Measurements from ENCODE around the gene SLC29A1.
A peak's percentile ranks its signal among the peaks of the same experiment; 100 is the strongest.
"Not testable (repeated sequence)": the region's sequence is repeated elsewhere in the genome, so short reads cannot be mapped to it uniquely, and the experiment has no call there.

Gene SLC29A1

GRCh38 chr6:44196351-44196750 is 27.0 kb upstream of the SLC29A1 start:
- not testable (repeated sequence) for DNase-seq

- no peak for DNase-seq
These were observed 24.7 kb upstream of the SLC29A1 start for GRCh38 chr6:44198684-44199083.

GRCh38 chr6:44199883-44200282 is 23.5 kb upstream of the SLC29A1 start:
- no peak for DNase-seq

- no peak for DNase-seq
These were observed 22.2 kb upstream of the SLC29A1 start for GRCh38 chr6:44201200-44201599.

GRCh38 chr6:44201638-44202303 is 21.6 kb upstream of the SLC29A1 start:
- DNase-seq = no peak

GRCh38 chr6:44202332-44202971 is 20.9 kb upstream of the SLC29A1 start:
- DNase-seq = no peak

GRCh38 chr6:44202972-44203750 is 20.2 kb upstream of the SLC29A1 start:
- no peak for DNase-seq

GRCh38 chr6:44203955-44204354 is 19.4 kb upstream of the SLC29A1 start:
- no peak for DNase-seq

GRCh38 chr6:44207966-44208365 is 15.4 kb upstream of the SLC29A1 start:
- DNase-seq = no peak

GRCh38 chr6:44211284-44211683 is 12.1 kb upstream of the SLC29A1 start:
- DNase-seq = no peak

GRCh38 chr6:44214307-44214706 is 9.1 kb upstream of the SLC29A1 start:
- DNase-seq = no peak

GRCh38 chr6:44216677-44217331 is 6.6 kb upstream of the SLC29A1 start, which contains the start of gene MYMX:
Gene MYMX, plus strand, starts transcription at chr6:44216926. Its CDS starts 546 bp downstream, at chr6:44217472.
- no peak for DNase-seq

GRCh38 chr6:44217332-44218143 is 5.9 kb upstream of the SLC29A1 start:
- DNase-seq = no peak

- no peak for DNase-seq
These were observed 4.2 kb upstream of the SLC29A1 start for GRCh38 chr6:44219053-44219814.

- DNase-seq = no peak
These were observed 3.3 kb upstream of the SLC29A1 start for GRCh38 chr6:44219815-44220784.

- DNase-seq = no peak
These were observed 2.5 kb upstream of the SLC29A1 start for GRCh38 chr6:44220913-44221290.

GRCh38 chr6:44221291-44221960 is 2.0 kb upstream of the SLC29A1 start:
- DNase-seq = peak; percentile 66

GRCh38 chr6:44221961-44222335 is 1.4 kb upstream of the SLC29A1 start:
- no peak for DNase-seq

- no peak for DNase-seq
These were observed 693 bp upstream of the SLC29A1 start for GRCh38 chr6:44222486-44223318.

All from activated effector memory CD4-positive, alpha-beta T cell treated with Interleukin-2 at 50 U/mL for 16 hours (primary cell).